GM23338 (cell line): ENCODE data around the gene SNAPIN.

Experiments
- CREB1 ChIP-seq: fragments of 250-450 bp; sonication (Bioruptor Pico); IDR thresholded peaks from 2 replicates; pipeline ENCODE4 v1.5.0; 2020; ENCODE audit warnings: low read depth, mild to moderate bottlenecking, moderate library complexity
- EZH2 ChIP-seq: fragments of 200-600 bp; sonication (generic); IDR thresholded peaks from one replicate; pipeline ENCODE4 v1.8.0; 2017; ENCODE audit warnings: antibody characterized with exemption, mild to moderate bottlenecking, low read depth; ENCODE audit not compliant: unreplicated experiment
- EZH2phosphoT487 ChIP-seq: fragments of 200-600 bp; sonication (generic); IDR thresholded peaks from one replicate; pipeline ENCODE4 v1.8.1; 2018; ENCODE audit warnings: antibody characterized with exemption; ENCODE audit not compliant: unreplicated experiment
- JUNB ChIP-seq: IDR thresholded peaks from one replicate; pipeline ENCODE4 v1.6.1; 2016; ENCODE audit warnings: antibody characterized with exemption; ENCODE audit not compliant: unreplicated experiment
- POLR2AphosphoS5 ChIP-seq: IDR thresholded peaks from 2 replicates; pipeline ENCODE4 v1.6.1; 2016; ENCODE audit warnings: antibody characterized with exemption, low read depth
- REST ChIP-seq: IDR thresholded peaks from one replicate; pipeline ENCODE4 v1.6.1; 2018; ENCODE audit warnings: antibody characterized with exemption; ENCODE audit not compliant: unreplicated experiment
- STAT1 ChIP-seq: IDR thresholded peaks from one replicate; pipeline ENCODE4 v1.6.1; 2016; ENCODE audit warnings: antibody characterized with exemption; ENCODE audit not compliant: unreplicated experiment
- ZNF114 ChIP-seq: fragments of 250-450 bp; sonication (Bioruptor Pico); IDR thresholded peaks from 2 replicates; pipeline ENCODE4 v1.5.0; 2020; ENCODE audit warnings: mild to moderate bottlenecking, moderate library complexity
- TF ChIP-seq, protein P1 (sequence below), 2 experiments: fragments of 200-600 bp in 1 of 2; sonication (generic) in 1 of 2; conservative IDR thresholded peaks; 2 replicates each; pipeline versions ENCODE4 v1.5.1 to v1.6.1; 2016 to 2017; ENCODE audit warnings: antibody characterized with exemption in 2 of 2, low read depth in 2 of 2, mild to moderate bottlenecking in 2 of 2, moderate library complexity in 1 of 2
- TF ChIP-seq, protein P2 (sequence below): IDR thresholded peaks from 2 replicates; pipeline ENCODE4 v1.6.1; 2016; ENCODE audit warnings: antibody characterized with exemption

- TF ChIP-seq, protein P1, sequence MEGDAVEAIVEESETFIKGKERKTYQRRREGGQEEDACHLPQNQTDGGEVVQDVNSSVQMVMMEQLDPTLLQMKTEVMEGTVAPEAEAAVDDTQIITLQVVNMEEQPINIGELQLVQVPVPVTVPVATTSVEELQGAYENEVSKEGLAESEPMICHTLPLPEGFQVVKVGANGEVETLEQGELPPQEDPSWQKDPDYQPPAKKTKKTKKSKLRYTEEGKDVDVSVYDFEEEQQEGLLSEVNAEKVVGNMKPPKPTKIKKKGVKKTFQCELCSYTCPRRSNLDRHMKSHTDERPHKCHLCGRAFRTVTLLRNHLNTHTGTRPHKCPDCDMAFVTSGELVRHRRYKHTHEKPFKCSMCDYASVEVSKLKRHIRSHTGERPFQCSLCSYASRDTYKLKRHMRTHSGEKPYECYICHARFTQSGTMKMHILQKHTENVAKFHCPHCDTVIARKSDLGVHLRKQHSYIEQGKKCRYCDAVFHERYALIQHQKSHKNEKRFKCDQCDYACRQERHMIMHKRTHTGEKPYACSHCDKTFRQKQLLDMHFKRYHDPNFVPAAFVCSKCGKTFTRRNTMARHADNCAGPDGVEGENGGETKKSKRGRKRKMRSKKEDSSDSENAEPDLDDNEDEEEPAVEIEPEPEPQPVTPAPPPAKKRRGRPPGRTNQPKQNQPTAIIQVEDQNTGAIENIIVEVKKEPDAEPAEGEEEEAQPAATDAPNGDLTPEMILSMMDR (conservative IDR thresholded peaks at IDR 0.05; ENCODE audit: low read depth in 2 of 2), result no peak
- TF ChIP-seq EZH2 (no peak), EZH2phosphoT487 (no peak), CREB1 (CRISPR knock-in tag) (no peak), POLR2AphosphoS5 (no peak), REST (no peak), STAT1 (no peak), JUNB (no peak), ZNF114 (CRISPR knock-in tag) (no peak)
- TF ChIP-seq, protein P2, sequence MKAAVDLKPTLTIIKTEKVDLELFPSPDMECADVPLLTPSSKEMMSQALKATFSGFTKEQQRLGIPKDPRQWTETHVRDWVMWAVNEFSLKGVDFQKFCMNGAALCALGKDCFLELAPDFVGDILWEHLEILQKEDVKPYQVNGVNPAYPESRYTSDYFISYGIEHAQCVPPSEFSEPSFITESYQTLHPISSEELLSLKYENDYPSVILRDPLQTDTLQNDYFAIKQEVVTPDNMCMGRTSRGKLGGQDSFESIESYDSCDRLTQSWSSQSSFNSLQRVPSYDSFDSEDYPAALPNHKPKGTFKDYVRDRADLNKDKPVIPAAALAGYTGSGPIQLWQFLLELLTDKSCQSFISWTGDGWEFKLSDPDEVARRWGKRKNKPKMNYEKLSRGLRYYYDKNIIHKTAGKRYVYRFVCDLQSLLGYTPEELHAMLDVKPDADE, result no peak
Measured at GRCh38 chr1:153640861-153641260, 17.6 kb upstream of the SNAPIN start.
